Endothelial cell of umbilical vein (primary cell): ENCODE results near the gene PPP1R12A. TPM values are rescaled to one million over a fixed set of nuclear protein-coding genes. Genes with fewer than 3 reads are reported as not detected.

ENCODE experiments used
- BruUV-seq: library from RNA; stranded (reverse); fragments of 400-500 nt; replicated peaks from 2 replicates; lab custom pipeline; 2021; lab: Mats Ljungman, UMichigan
- CTCF ChIA-PET: fragments of 300-600, 350-600 bp; sonication (Branson Sonifier 250); formaldehyde crosslinking; loops from one replicate; lab custom pipeline; 2021; ENCODE audit warnings: antibody characterized with exemption, inconsistent platforms; lab: Charles Lee
- POLR2A ChIA-PET: fragments of 300-600, 350-600 bp; sonication (Branson Sonifier 250); formaldehyde crosslinking; loops from one replicate; lab custom pipeline; 2021; ENCODE audit warnings: antibody characterized with exemption, inconsistent platforms; lab: Charles Lee
- DNase-seq: peaks from one replicate; pipeline ENCODE4 v3.0.0-alpha.2; 2011; ENCODE audit warnings: low read depth, low spot score
- FAIRE-seq: peaks from 2 replicates; lab custom pipeline; 2011; peaks lifted over from hg19 to GRCh38; lab: Jason Lieb, UNC
- H2AFZ ChIP-seq: 2 replicates; pipeline ENCODE4 v1.6.0; 2012; ENCODE audit warnings: low read depth, low read length, control low read depth, inconsistent platforms
- H3K27ac ChIP-seq: 2 replicates; pipeline ENCODE4 v1.5.1; 2011; ENCODE audit warnings: low read depth, mild to moderate bottlenecking, control low read depth, low read length, moderate library complexity; ENCODE audit not compliant: insufficient read depth
- H3K27me3 ChIP-seq, 2 experiments: 2 replicates each; pipeline versions ENCODE4 v1.6.0 to v1.6.1; 2011; ENCODE audit warnings: low read length in 2 of 2, mixed read lengths in 1 of 2; ENCODE audit not compliant: control insufficient read depth in 2 of 2, insufficient read depth in 2 of 2
- H3K36me3 ChIP-seq, 2 experiments: 2 replicates in 1 of 2; 3 replicates in 1 of 2; pipeline ENCODE4 v1.5.1; 2011; ENCODE audit warnings: low read length in 2 of 2, mild to moderate bottlenecking in 1 of 2, moderate library complexity in 1 of 2; ENCODE audit not compliant: control insufficient read depth in 2 of 2, insufficient read depth in 2 of 2; ENCODE audit errors: extremely low read depth in 1 of 2
- H3K4me1 ChIP-seq: 3 replicates; pipeline ENCODE4 v1.5.1; 2011; ENCODE audit warnings: mild to moderate bottlenecking, low read length; ENCODE audit not compliant: control insufficient read depth, insufficient read depth; ENCODE audit errors: extremely low read depth
- H3K4me2 ChIP-seq: 2 replicates; pipeline ENCODE4 v1.6.1; 2011; ENCODE audit warnings: low read length, control low read depth, mixed read lengths; ENCODE audit not compliant: insufficient read depth
- H3K4me3 ChIP-seq, 3 experiments: fragments of 200-600 bp in 1 of 3; sonication (generic), shearing (Covaris generic) in 1 of 3; replicated peaks in 1 of 3; 2 replicates each; pipeline ENCODE4 v1.5.1; 2011 to 2016; ENCODE audit warnings: control low read depth in 3 of 3, low read length in 3 of 3, mild to moderate bottlenecking in 2 of 3, inconsistent platforms in 1 of 3, low read depth in 1 of 3, moderate library complexity in 1 of 3; ENCODE audit not compliant: insufficient read depth in 1 of 3
- H3K79me2 ChIP-seq: 2 replicates; pipeline ENCODE4 v1.6.0; 2012; ENCODE audit warnings: low read length, inconsistent platforms; ENCODE audit not compliant: control insufficient read depth, insufficient read depth
- H3K9ac ChIP-seq: replicated peaks from 2 replicates; pipeline ENCODE3; 2011; ENCODE audit warnings: low read length, control low read depth; ENCODE audit not compliant: insufficient read depth; ENCODE audit errors: extremely low read depth
- H3K9me1 ChIP-seq: replicated peaks from 3 replicates; pipeline ENCODE4 v1.6.0; 2011; ENCODE audit warnings: mild to moderate bottlenecking, low read length; ENCODE audit not compliant: control insufficient read depth, insufficient read depth; ENCODE audit errors: extremely low read depth
- H3K9me3 ChIP-seq: replicated peaks from 2 replicates; pipeline ENCODE4 v1.5.1; 2012; ENCODE audit warnings: low read length, inconsistent platforms; ENCODE audit not compliant: control insufficient read depth, insufficient read depth
- H4K20me1 ChIP-seq: replicated peaks from 2 replicates; pipeline ENCODE3; 2011; ENCODE audit warnings: mild to moderate bottlenecking, low read length; ENCODE audit not compliant: control insufficient read depth, insufficient read depth; ENCODE audit errors: extremely low read depth
- CTCF ChIP-seq, 2 donors: IDR thresholded peaks; 1 replicate in 1 of 2; 2 replicates in 1 of 2; pipeline ENCODE4 v1.5.1; 2011; ENCODE audit warnings: low read length in 2 of 2, mild to moderate bottlenecking in 2 of 2, moderate library complexity in 2 of 2, control low read depth in 1 of 2, inconsistent platforms in 1 of 2, low read depth in 1 of 2; ENCODE audit not compliant: insufficient read depth in 1 of 2; ENCODE audit errors: extremely low read depth in 1 of 2
- EZH2 ChIP-seq: IDR thresholded peaks from 2 replicates; pipeline ENCODE4 v1.6.1; 2012; ENCODE audit warnings: borderline replicate concordance, low read depth, mild to moderate bottlenecking, moderate library complexity, low read length, inconsistent platforms; ENCODE audit not compliant: severe bottlenecking
- FOS ChIP-seq: IDR thresholded peaks from 2 replicates; pipeline ENCODE4 v1.6.1; 2011; ENCODE audit warnings: mild to moderate bottlenecking, low read length, moderate library complexity, borderline replicate concordance; ENCODE audit not compliant: insufficient read depth
- GATA2 ChIP-seq: IDR thresholded peaks from 2 replicates; pipeline ENCODE4 v1.7.0; 2011; ENCODE audit warnings: low read depth, mild to moderate bottlenecking, moderate library complexity, mixed read lengths, low read length; ENCODE audit not compliant: insufficient read length, insufficient read depth
- JUN ChIP-seq: IDR thresholded peaks from 2 replicates; pipeline ENCODE4 v1.6.1; 2011; ENCODE audit warnings: borderline replicate concordance, low read depth; ENCODE audit not compliant: insufficient read length, insufficient read depth
- MAX ChIP-seq: IDR thresholded peaks from 2 replicates; pipeline ENCODE4 v1.6.1; 2011; ENCODE audit not compliant: insufficient read depth, insufficient read length
- MYC ChIP-seq: IDR thresholded peaks from one replicate; pipeline ENCODE4 v1.6.1; 2011; ENCODE audit warnings: mild to moderate bottlenecking, low read depth, low read length
- POLR2A ChIP-seq: IDR thresholded peaks from 2 replicates; pipeline ENCODE4 v1.6.1; 2012; ENCODE audit warnings: low read depth, mild to moderate bottlenecking, control low read depth, low read length
- POLR2AphosphoS5 ChIP-seq: IDR thresholded peaks from 2 replicates; pipeline ENCODE4 v1.6.1; 2012; ENCODE audit warnings: low read depth, mild to moderate bottlenecking, control low read depth, low read length, moderate library complexity; ENCODE audit not compliant: insufficient read depth
- dilution Hi-C: fragments of 300-500 bp; cut with MboI; formaldehyde crosslinking; loops from one replicate; pipeline ENCODE4 v1.15.0; 2019; ENCODE audit warnings: low sequenced_read_pairs; ENCODE audit not compliant: extremely low pct_ligation_motif_present
- intact Hi-C: fragments of 100-400 bp; cut with micrococcal nuclease; formaldehyde crosslinking; loops from one replicate; pipeline ENCODE4 v1.10.0; 2022
- polyA plus RNA-seq, 4 experiments: library from polyadenylated mRNA; depleted of rRNA in 3 of 4; stranded (reverse) in 3 of 4; unstranded in 1 of 4; fragments of >200 nt; gene quantifications; 2 replicates each; pipeline versions ENCODE4 v1.2.1 to v1.2.3, GENCODE V29; 2011 to 2012; ENCODE audit warnings: missing spikeins in 1 of 4
- total RNA-seq: library from RNA; stranded (reverse); gene quantifications from 2 replicates; pipeline ENCODE4 v1.2.3, GENCODE V29; 2021

PPP1R12A gene
- total and polyA plus RNA-seq, 2 donors (not counting 3 experiments of a cell fraction or from before 2014, with no cell fraction given) = 12.9 to 83.9 TPM

- H4K20me1 ChIP-seq = no peaks in the 10 kb centered on the region
- no peaks in the 10 kb centered on the region for H3K36me3 ChIP-seq
- H3K9me1 ChIP-seq = no peaks in the 10 kb centered on the region
- H3K79me2 ChIP-seq = no peaks in the 10 kb centered on the region
- H3K9me3 ChIP-seq = no peaks in the 10 kb centered on the region
- DNase-seq = no peak
- no peak overlapping the region for H3K4me2 ChIP-seq
- H3K9ac ChIP-seq = no peak overlapping the region
- ChIA-PET CTCF (interaction anchor here (1.5 kb wide), 1 partner anchor 204 kb away, joined by 3 read pairs; no protein-coding TSS in a partner anchor), POLR2A (no interaction called here)
- BruUV-seq = no TSS peak
- H3K27me3 ChIP-seq = peaks cover 3 to 6% of the 10 kb centered on the region in 2 experiments
- H3K4me3 ChIP-seq = no peak overlapping the region
- no peak for FAIRE-seq
- H2AFZ ChIP-seq = no peak overlapping the region
- dilution Hi-C loops (no loop called here), intact Hi-C loops (no loop called here)
- H3K27ac ChIP-seq = no peak overlapping the region
- no peaks in the 10 kb centered on the region for H3K4me1 ChIP-seq
- TF ChIP-seq MYC (no peak), EZH2 (no peak), POLR2A (no peak)
These were observed 47.5 kb upstream of the PPP1R12A start for GRCh38 chr12:79982086-79983062.

- FAIRE-seq = no peak
- dilution Hi-C loops = no loop called here
- Histone ChIP-seq H4K20me1 (no peaks in the 10 kb centered on the region), H3K9me1 (no peaks in the 10 kb centered on the region), H3K27me3 (peaks cover 0 to 2% of the 10 kb centered on the region in 2 experiments), H3K4me1 (no peaks in the 10 kb centered on the region), H3K36me3 (no peaks in the 10 kb centered on the region), H3K4me2 (no peak overlapping the region), H3K9ac (no peak overlapping the region), H3K79me2 (no peaks in the 10 kb centered on the region), H3K9me3 (no peaks in the 10 kb centered on the region), H3K27ac (no peak overlapping the region), H3K4me3 (no peak overlapping the region), H2AFZ (no peak overlapping the region)
- CTCF ChIA-PET = no interaction called here
- POLR2A ChIA-PET = no interaction called here
- DNase-seq = no peak
- no TSS peak for BruUV-seq
- TF ChIP-seq MYC (no peak), FOS (no peak), JUN (no peak), POLR2AphosphoS5 (no peak), EZH2 (no peak), MAX (no peak), POLR2A (no peak), CTCF (IDR thresholded peaks at IDR 0.05; ENCODE audit: extremely low read depth in 1 of 2, insufficient read depth in 1 of 2, low read depth in 1 of 2, low read length in 2 of 2) (no peak), GATA2 (no peak)
- intact Hi-C loops = no loop called here
These were observed 43.8 kb upstream of the PPP1R12A start for GRCh38 chr12:79978692-79979091.
